Stimulated activated CD8-positive, alpha-beta memory T cell treated with anti-CD3 and anti-CD28 coated beads, Interleukin-12 subunit alpha, Interleukin-12 subunit beta, amount 100 ng/mL, for 4 hours (primary cell): ENCODE measurements around the gene ZNF536.

ENCODE experiments used
- DNase-seq: peaks from one replicate; pipeline ENCODE4 v3.0.0-alpha.2; 2020; ENCODE audit warnings: low read depth

ZNF536 gene

DNA sequence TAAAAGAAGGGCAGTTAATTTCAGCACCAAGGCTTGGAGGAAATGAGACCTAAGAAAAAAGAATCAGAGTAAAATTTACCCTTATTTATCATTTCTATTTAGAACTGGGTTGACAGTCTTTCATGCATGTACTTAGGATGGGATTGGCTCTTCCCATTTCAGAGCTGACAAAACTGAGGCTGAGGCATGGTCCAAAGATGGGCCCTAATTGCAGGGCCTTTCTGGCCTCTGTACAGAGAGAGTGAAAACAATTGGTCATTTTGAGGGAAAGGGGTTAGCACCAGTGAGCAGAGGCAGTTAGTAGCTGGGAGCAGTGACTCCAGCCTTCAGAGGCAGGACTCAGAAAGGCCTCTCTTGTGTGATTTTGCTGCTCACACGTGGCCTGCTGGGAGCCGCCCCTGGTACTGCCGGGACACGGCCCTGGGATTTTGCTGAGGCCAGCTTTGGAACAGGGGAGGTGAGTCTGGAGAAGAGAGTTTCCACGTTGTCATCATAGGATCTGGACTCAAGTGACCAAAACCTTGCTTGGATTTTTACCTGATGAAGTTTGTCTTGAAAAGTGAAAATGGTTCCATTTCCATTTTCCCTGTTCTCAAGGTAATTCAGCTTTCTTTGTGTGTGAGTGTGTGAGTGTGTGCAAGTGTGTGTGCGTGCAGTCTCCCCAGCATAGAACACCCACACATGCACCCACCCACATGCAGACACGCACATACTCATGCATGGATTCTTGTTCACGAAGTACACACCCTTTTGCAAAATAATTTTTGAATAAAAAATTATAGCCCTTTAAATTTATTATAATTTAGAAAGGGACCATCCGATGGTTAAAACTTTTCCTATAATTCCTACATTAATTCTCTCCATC is at the start of gene ZNF536:
Gene ZNF536 (plus strand): TSS at position 425 of the 865 bp plus-strand sequence. CDS start 71,179 bp downstream, outside the sequence.
- no peak for DNase-seq

DNA sequence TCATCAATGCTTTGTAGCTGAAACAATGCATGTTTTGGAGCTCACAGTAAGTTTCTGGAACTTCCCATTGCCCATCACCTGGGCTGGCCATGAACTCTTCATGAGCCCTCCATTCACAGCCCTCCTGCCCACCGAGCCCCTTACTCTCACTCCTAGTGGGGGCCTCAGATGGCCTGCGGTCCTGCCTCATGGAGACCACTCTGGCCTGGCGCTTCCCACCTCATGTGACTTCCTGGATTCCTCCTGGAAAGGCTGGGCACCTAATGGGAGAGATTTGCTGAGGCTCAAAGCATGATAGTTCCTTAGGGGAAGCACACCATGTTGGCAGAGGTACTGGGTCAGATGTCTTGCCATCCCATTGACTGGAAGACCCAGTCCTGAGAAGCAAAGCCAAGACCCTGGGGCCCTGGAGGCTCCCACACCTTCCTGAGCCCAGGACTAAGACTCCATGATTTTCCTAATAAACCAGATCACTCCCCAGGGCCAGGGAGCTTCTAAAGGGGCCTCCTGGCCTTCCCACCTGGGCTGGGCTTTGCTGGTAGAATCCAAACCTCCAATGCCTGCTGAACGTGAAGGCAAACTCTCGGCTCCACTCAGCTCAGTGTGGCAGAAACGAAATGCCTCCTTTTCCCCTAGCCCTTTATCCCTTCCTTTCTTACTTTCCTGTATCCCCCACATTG is 49.4 kb upstream of the ZNF536 start:
- no peak for DNase-seq

DNA sequence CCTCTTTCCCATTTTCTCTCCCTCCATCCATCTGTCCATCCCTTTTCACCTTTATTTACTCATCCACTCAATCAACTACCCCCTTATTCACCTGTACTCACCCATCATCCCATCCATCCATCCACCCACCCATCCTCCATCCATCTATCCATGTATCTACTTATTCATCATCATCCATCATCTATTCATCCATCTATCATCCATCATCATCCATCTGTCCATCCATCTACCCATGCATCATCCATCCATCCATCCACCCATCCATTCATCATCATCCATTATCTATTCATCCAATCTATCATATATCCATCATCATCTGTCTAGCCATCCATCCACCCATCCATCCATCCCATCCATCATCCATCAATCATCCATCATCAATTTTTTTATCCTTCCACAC is 48.3 kb upstream of the ZNF536 start:
- no peak for DNase-seq

DNA sequence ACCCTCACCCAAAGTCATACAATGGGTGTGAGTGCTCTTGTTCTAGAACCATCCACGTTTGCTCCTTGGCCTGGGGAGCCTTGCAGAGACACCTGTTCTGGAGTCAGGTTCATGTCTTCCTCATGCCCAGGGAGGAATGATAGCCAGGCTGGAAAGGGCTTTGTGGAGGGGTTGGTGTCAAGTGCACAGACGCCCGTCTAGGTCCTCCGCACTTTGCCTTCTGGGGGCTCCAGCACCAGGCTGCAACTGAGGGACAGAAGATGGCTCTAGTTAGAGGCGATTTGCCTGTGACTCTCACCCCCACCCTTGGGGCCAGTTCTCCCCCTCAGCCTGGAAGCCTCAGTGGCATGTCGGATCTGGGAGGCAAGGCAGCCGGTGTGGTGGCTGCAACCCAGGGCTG is 47.2 kb upstream of the ZNF536 start:
- DNase-seq, result no peak

DNA sequence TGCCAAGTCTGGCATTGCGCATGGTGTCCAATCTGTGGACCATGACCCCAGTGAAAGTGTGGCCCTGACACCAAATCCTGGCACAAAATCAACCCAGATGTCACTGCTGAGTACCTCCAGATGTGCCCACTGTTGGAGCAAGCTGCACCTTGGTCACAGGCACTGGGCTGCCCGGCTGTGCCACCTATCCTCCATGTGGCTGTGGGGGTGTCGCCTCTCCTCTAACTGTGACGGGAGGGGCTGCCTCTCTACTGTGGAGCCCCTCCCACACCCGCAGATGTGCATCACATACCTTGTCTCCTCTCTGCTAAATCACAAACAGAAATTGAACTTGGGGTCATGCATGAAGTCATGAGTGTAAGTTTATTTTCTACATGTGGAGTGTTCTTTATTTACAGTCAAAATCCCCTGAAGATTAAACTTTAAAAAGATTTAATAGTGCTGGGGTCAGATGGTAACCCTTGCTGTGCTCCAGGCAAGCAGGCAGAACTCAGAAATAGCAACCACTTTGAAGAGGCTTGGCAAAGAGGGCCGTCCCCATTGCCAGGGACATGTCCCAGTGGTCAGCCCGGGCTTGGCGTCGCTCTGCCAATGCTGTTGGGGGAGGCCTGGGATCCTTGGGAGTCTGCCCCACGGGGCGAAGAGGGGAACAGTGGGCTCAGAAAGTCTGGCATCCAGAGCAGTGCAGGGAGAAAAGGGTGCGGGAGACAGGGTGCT is 46.4 kb upstream of the ZNF536 start:
- DNase-seq, result no peak

DNA sequence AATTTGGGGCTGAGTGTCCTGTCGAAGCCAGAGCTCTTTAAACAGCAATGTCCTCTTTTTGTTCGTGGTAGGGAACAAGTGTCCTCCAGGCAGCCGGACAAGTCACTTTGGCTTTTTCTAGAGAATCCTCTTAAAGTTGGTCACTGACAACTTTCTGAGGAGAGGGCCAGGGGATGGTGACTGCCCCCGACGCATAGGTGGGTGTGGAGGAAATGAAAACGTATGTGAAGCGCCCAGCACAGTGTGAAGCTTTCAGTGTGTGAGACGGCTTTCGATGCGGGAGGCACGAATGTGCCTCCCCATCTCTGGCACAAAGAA is 45.8 kb upstream of the ZNF536 start:
- no peak for DNase-seq

DNA sequence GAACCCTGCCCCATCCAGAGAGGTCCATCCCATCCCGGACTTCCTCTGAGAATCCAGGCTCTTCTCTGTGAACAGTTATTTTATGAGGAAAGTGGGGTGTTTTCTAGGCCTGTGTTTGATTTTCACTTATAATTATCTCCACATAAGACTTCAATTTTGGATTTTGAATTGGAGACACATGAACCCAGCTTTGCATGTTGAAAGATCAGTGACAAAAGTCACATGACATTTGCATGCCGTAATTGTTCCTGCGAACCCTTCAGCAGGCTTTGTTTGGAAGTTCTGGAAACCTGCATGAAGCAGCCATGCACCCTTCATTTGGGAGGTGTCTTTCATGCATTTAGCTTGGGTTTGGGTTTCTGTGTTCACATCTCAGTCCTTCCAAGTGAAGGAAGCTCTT is 44.9 kb upstream of the ZNF536 start:
- DNase-seq, result no peak

DNA sequence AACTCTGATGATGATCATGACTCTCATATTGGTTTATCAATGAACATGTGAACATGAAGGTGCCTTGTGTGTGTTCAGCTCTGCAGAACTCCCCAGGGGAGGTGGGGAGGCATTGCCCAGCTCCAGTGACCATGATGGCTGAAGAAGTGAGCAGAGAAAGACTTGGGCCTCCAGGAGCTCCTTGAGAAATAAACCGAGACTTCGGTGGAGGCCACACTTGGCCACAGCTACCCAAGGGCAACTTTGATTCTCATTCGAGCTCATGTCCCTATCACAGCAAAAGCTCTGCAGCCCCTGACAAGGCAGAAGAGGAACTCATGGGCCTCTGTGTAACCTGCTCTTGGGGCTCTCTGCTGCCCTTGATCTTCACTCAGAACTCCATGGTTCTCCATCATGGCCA is 44.1 kb upstream of the ZNF536 start:
- DNase-seq, result no peak

DNA sequence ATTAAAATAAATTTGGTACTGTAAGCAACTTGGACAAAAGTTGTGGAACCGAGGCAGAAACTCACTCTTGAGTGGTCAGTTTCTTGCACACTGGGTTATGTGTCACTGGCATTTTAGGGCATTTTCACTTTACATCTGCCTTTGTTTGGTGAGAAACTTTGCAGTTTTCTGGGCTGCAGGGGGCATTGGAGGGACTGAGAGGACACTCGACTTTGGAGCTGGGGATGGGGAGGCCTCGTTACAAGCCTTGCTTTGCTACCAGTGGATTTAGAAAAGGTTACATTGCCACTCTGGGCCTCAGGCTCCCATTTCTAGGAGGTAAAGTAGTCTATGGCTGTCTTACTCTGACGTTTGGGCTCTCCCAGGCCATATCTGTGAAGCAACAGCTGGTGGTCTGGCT is 41.9 kb upstream of the ZNF536 start:
- DNase-seq, result no peak

DNA sequence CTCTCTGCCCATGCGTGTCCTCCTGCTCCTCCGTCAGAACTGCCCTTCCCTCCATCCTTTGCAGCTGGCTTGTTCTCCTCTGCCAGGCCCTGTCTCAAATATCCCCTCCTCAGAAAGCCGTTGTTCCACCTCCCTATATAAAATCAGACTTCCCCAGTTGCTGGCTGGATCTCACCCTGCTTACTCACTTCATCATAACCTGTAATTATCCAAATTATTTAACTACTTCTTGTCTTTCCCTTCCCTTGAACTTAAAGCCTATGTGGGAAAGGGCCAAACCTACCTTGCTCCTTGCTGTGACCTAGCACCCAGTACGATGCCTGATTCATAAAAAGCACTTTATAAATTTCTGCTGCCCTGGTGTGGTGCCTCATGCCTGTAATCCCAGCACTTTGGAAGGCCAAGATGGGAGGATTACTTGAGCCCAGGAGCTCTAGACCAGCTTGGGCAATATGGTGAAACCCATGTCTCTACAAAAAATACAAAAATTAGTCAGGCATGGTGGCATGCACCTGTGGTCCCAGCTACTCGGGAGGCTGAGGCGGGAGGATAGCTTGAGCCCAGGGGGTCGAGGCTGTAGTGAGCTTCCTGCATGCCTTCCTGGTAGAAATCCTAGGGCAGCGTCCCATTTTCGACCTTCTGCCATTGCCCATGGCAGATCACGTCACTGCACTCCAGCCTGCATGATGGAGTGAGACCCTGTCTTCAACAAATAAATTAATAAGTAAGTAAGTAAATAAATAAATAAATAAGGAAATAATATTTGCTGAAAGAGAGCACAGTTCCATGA is 39.5 kb upstream of the ZNF536 start:
- DNase-seq, result no peak

DNA sequence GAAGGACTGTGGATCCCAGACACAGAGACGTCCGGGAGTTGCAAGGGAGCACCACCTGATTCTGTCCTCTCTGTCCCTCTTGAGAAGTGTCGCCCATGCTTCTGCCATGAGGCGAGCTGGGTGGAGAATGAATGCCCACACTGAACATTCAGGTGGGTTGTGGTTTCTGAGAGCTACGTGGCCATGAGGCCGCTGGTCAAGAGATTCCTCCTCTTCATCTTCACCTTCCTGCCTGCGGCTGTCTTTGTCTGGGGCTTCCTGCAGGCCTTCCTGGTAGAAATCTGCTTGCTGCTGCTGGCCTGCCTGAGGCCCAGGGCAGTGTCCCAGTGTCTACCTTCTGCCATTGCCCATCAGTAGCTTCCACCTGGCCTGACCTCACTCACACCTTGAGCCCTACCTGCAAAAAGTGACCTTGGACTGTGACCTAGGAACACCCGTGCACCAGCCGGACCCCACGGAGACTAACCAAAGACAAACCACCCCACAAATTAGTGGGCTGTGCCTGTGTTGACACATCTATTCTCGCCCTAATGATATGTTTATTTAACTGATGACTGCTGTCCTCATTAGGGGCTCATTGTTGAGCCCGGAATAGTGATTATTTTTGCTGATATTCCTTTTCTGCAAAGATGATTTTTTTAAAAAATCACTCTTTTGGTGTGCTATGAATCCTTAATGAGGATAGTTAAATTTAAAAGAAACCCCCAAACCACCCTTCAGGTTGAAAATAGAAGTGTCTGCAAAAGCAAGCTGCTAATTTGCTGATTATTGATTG is 38.7 kb upstream of the ZNF536 start:
- DNase-seq, result no peak

DNA sequence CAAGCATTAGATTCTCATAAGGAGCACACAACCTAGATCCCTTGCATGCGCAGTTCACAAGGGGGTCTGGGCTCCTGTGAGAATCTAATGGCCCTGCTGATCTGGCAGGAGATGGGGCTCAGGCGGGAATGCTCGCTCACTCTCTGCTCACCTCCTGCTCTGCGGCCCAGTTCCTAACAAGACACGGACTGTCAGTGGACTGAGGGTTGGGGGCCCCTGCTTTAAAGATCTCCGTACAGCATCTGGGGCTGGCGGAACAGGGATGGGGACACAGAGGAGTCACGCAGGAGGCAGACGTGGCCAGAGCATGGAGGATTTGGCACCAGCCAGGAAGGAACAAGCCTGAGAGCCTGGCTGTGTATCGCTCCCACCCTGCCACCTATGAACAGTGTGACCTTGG is 37.3 kb upstream of the ZNF536 start:
- no peak for DNase-seq

DNA sequence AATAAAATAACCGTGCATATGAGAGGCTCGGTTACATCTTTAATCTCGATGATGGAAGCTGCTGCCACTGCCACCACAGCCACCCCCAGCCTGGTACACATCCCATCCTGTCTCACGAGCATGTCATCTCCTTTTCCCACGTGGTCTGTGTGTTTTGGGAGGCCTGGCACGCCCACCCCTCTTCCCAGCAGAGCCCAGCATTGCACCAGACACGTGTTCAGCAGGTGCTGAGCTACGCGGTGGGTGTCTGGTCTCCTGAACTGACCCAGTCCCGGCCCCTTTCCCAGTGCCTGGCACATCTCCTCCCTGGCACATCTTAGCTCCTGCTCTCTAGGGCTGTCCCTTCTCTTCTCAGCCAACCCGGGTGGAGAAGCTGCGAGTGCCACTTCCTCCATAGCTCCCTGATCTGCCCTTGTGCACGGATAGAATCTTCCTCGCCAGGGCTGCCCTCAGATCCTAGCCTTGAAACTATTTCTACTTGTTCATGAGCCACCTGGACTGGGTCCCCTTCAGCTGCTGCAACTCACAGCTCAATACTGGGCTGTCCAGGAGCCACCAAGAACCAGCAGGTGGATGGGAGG is 36.8 kb upstream of the ZNF536 start:
- no peak for DNase-seq

DNA sequence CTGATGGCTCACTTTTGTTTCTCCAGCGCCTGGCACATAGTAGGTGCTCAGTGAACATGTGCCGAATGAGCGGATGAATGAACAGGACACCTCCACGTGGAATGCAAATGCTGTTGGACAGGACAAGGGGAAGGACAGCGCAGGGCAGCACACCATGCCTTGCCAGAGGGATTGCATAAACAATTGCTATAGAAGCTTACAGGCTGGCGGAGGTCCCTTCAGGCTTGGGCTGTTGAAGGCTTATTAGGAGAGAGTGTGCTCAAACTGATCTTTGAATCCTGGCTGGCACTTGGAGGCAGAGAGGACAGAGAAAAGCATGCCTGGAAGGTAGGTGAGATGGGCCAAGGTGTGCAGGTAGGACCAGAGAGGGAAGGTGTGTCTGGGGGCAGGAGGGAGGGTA is 35.9 kb upstream of the ZNF536 start:
- no peak for DNase-seq

DNA sequence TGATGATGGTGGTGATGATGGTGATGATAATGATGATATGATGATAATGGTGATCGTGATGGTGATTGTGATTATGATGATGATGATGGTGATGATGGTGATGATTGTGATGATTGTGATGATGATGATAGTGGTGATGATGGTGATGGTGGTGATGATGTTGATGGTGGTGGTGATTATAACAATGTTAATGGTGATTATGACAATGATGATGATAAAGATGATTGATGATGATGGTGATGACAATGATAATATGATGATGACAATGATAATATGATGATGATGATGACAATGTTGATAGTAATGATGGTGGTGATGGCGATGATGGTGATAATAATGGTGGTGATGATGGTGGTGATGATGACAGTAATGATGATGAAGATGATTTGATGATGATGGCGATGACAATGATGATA is 34.1 kb upstream of the ZNF536 start:
- DNase-seq, result no peak

DNA sequence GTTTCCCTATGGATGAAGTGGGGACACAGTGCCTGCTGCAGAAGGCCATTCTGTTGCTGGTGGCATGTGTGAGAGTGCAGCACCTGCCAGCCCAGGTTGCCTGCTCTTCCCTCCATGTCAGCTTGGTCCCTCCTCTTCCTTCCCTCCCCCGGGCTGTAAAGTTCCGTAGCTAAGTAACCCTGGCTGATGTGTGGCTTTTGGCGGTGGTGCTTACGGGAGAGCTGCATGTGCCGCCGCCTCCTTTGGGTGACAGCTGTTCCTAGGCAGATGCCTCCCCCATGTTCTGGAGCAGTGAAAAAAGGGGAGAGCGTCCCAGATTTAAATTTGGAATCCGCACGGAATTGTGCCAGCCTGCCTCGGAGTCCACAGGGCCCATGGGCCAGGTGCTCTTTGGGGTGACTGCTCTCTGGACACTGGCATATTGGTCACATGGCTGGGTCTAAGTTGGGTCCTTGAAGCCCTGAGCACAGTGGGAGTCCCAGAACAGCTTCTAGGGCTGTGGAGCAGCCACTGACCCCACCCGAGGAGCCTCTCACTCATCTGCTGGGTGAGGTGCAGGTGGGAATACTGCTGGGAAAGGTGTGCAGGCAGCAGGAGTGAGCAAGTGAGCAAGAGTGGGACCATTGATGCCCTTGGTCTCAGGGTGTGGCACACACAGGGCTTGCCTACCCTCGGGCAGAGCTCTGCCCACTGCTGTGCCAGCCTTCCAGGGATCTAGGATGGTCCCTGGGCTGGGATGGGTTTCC is 33.1 kb upstream of the ZNF536 start:
- no peak for DNase-seq

DNA sequence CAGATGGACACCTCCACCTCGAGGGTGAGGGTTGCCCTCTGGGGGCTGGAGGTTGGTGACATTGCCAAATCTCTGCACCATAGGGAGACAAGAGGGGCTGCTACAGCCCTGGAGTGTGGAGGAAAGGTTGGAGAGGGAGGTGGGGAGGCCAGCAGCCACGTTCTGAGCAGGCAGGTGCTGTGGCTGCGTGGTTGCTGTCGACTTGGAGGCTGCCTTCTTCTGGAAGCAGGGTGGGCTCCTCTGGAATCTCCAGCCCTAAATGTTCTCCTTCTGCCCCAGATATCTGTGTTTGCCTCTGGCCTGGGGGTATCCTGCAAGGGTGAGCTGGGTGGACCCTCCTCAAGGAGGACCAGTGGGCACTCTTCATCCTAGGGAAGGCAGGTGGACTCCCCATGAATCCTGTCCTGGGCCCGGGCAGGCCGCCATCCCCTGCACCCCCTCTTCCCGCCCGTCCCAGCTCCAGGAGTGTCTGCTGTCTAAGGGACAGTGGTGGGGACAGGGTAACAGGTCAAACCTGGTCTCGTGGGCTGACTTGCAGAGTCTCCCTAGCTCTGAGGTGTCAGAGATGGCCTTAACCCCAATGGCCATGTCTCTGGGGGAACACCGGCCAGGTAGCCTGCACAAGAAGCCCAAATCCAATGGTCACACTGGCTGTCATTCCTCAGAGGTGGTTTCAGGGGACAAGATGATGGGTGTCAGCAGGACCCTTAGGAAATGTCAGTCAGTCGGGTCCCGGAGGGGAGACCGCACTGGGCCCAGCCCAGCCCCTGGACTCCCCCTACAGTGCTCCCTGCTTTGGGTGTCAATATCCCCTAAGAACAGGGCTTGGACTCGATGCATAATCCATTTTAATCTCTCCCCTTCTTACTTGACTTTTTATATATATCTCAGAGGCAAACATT is 32.3 kb upstream of the ZNF536 start:
- DNase-seq, result no peak

DNA sequence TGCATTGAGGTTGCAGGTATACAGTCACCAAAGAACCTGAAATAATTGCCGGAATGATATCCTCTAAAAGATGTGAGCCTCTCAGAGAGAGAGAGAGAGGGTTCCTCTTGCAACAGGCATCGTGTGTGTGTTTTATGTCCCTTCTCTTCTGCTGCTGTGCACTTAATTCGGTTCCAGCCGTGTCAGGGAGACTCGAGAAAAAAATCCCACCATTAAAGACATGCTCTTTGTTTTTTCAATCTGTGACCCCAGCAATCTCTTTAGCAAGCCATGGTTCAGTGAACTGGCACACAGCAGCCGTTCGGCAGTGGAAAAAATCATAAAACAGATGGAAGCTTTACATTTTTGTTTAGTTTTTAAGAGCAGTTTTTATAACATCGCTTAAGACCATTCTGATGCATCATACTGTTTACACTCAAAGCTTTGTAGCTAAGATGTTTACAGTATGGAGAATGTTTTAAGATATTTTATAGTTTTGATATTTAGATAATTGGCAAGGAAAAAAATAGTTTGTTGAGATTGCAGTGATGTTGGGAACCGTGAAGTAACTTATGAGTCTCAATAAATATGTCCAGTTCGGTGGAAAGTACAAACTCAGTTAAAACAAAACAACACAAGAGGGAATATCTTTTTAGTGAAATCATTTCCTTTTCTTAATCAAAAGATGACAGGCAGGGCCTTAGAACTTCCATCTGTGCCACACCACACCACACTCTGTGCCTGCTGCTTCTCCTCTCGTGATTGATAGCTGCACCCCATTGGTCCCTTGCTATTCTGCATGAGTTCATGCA is 31.2 kb upstream of the ZNF536 start:
- no peak for DNase-seq
